ENCODE data around the gene LRRC7.

The LRRC7 gene

DNA sequence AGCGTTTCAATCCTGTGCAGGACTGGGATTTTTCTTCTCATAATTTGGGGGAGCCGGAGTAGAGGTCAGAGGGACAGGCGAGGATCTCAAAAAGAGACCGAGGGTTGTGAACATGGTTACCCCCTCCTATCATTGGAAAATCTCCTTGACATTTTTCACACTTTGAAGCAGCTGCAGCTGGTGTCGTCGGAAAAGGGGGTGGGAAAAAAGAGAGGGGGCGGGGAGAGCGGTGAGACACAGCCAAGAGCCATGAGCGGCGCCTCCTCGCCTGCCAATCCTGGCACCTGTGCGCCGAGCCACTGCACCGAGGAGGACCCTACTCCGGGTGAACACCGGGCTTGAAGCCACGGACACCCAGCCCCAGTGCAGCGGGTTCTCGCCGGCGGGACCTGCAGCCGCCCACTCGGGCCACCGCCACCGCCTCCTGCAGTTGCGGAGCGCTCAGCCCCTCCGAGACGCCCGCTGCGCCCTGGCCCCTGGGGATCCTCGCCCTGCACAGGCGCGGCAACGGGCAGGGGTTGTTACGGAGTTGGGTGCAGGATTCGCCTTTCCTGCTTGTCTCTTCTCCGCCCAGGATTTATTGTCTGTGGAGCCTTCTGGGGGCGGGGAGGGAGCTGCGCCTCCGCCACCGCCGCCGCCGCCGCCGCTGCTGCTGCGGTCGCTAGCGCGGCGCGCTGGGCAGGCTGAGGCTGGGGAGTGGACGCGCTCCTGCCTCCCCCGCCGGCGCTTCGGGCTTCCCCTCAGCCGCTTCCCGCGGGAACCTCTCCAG is at the start of gene LRRC7:
Gene LRRC7, plus strand, starts transcription at position 271 of the 769 bp plus-strand sequence. CDS start 718 bp downstream, outside the sequence.
- no peak for DNase-seq

DNA sequence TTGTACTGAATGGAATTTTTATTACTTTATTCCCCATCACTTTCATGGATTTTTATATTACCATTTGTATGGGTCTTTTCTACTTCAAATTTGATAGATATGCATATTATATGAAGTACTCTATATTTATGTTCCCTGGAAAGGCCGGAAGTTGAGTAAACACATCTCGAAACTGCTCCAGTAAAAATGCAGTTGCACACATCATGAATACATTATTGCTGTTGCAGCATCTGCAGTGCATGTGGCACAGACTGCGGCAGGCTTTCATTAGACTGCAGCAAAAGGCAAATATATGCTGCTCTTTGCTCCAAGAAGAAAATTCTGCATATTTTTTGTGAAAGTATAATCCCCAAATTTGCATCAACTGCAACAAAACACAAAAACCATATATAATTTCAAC is 48.7 kb upstream of the LRRC7 start:
- no peak for DNase-seq

GRCh38 chr1:69520326-69520725 is 47.4 kb upstream of the LRRC7 start:
- no peak for DNase-seq

DNA sequence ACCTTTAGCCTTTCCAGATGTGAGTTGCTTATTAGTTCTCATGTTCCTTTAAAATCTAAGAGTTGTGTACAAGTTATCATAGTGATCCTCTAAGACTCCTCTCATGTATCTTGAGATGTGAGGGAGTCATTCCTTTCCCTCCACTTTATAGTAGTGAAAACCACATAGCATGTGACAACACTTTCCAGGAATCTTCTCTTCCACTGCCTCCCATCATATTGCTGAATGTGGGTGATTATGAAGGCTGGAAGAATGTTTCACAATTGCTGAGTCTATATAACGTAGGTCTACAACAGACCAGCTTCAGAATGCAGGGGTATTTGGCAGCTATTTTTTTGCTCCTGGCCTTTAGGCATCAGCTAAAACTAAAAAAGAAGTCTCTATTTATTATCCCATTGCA is 44.7 kb upstream of the LRRC7 start:
- DNase-seq: no peak

- no peak for DNase-seq
Measured at GRCh38 chr1:69523461-69523860, 44.3 kb upstream of the LRRC7 start.

GRCh38 chr1:69524015-69524414 is 43.7 kb upstream of the LRRC7 start:
- DNase-seq: no peak

- no peak for DNase-seq
Measured at GRCh38 chr1:69527273-69527672, 40.4 kb upstream of the LRRC7 start.

- no peak for DNase-seq
Measured at GRCh38 chr1:69528376-69528775, 39.3 kb upstream of the LRRC7 start.

GRCh38 chr1:69533343-69533742 is 34.4 kb upstream of the LRRC7 start:
- no peak for DNase-seq

- DNase-seq: no peak
Measured at GRCh38 chr1:69534829-69535228, 32.9 kb upstream of the LRRC7 start.

DNA sequence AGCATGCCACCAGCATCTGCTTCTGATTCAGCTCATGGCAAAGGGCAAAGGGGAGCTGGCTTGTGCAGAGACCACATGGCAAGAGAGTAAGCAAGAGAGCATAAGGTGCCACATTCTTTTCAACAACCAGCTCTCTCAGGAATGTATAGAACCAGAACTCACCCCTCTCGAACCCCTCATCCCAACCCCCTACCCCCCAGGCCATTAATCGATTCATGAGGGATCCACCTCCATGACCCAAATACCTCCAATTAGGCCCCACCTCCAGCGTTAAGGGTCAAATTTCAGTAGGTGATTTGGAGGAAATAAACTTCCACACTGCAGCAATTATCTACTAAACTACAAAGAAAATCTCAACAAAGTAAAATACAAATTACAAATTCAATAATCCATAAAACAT is 32.2 kb upstream of the LRRC7 start:
- DNase-seq: no peak

- DNase-seq: no peak
Measured at GRCh38 chr1:69540052-69540451, 27.7 kb upstream of the LRRC7 start.

- no peak for DNase-seq
Measured at GRCh38 chr1:69551476-69552324, 16.0 kb upstream of the LRRC7 start.

GRCh38 chr1:69553726-69554125 is 14.0 kb upstream of the LRRC7 start:
- DNase-seq: no peak

- DNase-seq: no peak
Measured at GRCh38 chr1:69568421-69569174, 876 bp downstream of the LRRC7 start.

DNA sequence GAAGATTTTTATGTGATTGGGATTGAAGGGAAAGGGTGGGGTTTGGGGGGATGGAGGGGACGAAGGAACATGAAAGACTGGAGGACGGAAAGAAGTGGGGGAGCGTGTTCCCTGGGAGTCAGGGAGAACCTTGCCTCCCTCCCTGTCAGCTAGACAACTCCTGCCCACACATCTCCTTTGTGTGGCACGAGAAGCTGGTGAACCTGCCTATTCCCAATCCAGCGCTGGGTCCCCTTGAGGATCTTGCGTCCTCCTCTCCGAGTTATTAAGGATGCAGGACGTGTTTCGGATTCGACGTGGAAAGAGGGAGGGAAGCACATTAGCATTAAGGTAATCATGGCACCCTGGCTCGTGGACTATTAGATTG is 1.4 kb downstream of the LRRC7 start:
- no peak for DNase-seq

DNA sequence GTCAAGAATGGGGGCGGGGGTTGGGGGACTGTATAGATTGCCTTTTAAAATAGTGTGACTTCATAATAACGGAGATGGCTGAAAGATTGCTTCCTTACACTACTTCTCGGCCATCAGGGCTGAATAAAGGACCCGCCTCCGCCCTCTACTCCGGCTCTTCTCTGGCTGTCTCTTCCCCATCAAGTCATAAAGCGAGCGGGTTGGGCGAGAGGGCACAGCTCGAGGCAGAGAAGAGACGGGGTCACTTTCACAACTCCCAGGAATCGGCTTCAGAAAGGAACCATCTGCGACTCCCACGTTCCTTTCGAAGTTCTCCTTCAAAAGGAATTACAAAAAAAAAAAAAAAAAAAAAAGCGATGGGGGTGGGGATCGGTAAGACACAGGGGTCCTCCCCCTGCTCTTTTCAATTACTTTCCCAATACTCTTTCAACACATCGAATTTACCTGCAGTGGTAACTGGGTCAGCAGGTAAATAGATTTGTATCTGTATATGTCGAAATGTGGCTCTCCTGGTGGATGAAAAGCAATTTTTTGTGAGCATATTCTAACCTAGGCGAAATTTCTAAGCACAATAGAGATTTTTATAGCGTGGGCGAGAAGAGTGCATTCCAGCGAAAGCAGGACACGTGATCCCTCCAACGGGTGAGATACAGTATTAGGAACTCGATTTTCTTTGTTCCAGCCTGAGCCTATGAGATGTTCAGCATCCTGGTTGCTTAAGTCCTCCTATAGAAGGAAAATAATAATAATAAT is 2.0 kb downstream of the LRRC7 start:
- DNase-seq: no peak

GRCh38 chr1:69570356-69570755 is 2.6 kb downstream of the LRRC7 start:
- no peak for DNase-seq

DNA sequence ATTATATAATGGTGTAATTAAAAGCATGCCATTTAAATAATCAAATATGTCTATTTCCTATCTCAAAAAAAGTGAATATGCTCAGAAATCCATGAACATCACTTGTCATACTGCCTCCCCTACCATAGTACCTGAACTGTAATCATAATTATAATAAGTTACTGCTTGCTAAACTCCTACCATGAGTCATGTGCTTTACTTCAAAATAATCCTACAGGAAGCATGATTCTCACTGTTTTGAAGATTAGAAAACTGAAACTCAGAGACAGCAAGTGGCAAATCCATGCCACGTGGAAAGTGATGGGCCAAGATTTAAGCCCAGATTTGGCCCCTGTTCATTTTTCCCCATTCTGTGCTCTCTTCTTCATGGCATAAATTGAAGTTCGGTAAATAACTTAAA is 5.2 kb downstream of the LRRC7 start:
- DNase-seq: no peak

GRCh38 chr1:69573911-69574310 is 6.2 kb downstream of the LRRC7 start:
- DNase-seq: no peak

DNA sequence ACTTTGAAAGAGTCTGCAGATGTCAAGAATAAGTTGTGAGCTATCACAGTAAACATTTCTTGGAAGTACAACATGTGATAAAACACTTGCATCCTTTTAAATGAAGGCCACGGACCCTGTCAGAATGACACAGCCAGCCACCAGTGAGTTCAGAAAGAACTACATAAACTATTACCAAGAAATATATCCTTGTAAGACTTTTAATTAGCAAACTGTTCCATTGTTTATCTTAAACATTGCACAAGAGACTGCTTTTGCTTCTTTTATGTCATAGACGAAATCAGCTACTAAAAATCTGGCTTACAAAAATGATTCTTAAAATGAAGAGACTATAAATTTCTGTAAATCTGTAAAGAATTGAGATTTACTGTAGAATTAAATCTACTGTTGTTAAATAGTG is 17.9 kb downstream of the LRRC7 start:
- no peak for DNase-seq

- no peak for DNase-seq
Measured at GRCh38 chr1:69587391-69587790, 19.7 kb downstream of the LRRC7 start.

GRCh38 chr1:69589799-69590198 is 22.1 kb downstream of the LRRC7 start:
- DNase-seq: no peak

Measured in CD4-positive, alpha-beta T cell treated with Interleukin-12 subunit alpha and Interleukin-12 subunit beta, for 1 hour (primary cell).